Fibroblast of lung (primary cell): ENCODE data around the gene GMPR.

Experiments used
- EZH2 ChIP-seq: IDR thresholded peaks from 2 replicates; pipeline ENCODE4 v1.5.1; 2012; ENCODE audit warnings: low read length, control low read depth, mild to moderate bottlenecking; ENCODE audit errors: missing control alignments
- TF ChIP-seq, protein P1 (sequence below), 2 donors: IDR thresholded peaks in 1 of 2; conservative IDR thresholded peaks in 1 of 2; 1 replicate in 1 of 2; 2 replicates in 1 of 2; pipeline ENCODE4 v1.5.1; 2011 to 2012; ENCODE audit warnings: low read length in 2 of 2, control low read depth in 1 of 2, inconsistent platforms in 1 of 2, low read depth in 1 of 2, mild to moderate bottlenecking in 1 of 2

DNA sequence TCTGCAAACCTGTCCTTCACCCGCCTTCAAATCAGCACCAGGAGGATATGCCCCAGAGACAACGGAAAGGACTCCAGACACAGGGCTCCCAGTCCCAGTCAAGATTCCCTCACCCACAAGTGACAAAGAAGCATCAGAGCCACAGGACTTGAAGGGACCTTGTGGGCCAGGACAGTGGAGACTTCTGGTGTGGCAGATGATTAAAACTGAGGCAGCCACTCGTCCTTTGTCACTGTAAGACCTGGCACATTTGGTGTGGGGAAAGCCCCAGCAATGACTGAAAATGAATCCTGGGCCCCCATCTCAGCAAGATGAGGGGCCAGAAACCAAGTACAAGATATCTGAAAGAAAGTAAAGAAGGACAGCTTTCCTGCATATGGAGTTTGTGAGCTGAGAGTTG, 15.6 kb upstream of the GMPR start:
- TF ChIP-seq, protein P1, sequence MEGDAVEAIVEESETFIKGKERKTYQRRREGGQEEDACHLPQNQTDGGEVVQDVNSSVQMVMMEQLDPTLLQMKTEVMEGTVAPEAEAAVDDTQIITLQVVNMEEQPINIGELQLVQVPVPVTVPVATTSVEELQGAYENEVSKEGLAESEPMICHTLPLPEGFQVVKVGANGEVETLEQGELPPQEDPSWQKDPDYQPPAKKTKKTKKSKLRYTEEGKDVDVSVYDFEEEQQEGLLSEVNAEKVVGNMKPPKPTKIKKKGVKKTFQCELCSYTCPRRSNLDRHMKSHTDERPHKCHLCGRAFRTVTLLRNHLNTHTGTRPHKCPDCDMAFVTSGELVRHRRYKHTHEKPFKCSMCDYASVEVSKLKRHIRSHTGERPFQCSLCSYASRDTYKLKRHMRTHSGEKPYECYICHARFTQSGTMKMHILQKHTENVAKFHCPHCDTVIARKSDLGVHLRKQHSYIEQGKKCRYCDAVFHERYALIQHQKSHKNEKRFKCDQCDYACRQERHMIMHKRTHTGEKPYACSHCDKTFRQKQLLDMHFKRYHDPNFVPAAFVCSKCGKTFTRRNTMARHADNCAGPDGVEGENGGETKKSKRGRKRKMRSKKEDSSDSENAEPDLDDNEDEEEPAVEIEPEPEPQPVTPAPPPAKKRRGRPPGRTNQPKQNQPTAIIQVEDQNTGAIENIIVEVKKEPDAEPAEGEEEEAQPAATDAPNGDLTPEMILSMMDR (conservative IDR thresholded peaks at IDR 0.05 in 1 of 2, IDR thresholded peaks at IDR 0.05 in 1 of 2; ENCODE audit: low read depth in 1 of 2, low read length in 2 of 2), result no peak
- TF ChIP-seq EZH2, result no peak
